ENCODE measurements around the gene SFN. TPM values are rescaled to one million over a fixed set of nuclear protein-coding genes. Genes with fewer than 3 reads are reported as not detected.

SFN gene
- total RNA-seq, 1 donor from 2014 or later: not detected

GRCh38 chr1:26888231-26888630 lies 25.3 kb downstream of the SFN start:
- Mint-ChIP-seq H3K9me3 (ENCODE audit: low read depth) (no peaks in the 10 kb centered on the region), H3K27me3 (ENCODE audit: low read depth) (no peaks in the 10 kb centered on the region), H3K4me1 (ENCODE audit: low read depth) (peaks cover 29% of the 10 kb centered on the region), H3K36me3 (ENCODE audit: low read depth) (peaks cover 40% of the 10 kb centered on the region), H3K27ac (ENCODE audit: unreplicated experiment) (no peak overlapping the region), H3K4me3 (ENCODE audit: unreplicated experiment) (peak overlapping the region; percentile 85)
- DNase-seq (ENCODE audit: low spot score): no peak
- TF ChIP-seq CTCF (IDR thresholded peaks at IDR 0.05): no peak

GRCh38 chr1:26889551-26890466 lies 26.9 kb downstream of the SFN start, which contains the start of gene GPN2:
Gene GPN2 (minus strand): TSS chr1:26890283. CDS start chr1:26890096, 187 bp downstream.
- peaks cover 29% of the 10 kb centered on the region for H3K4me1 Mint-ChIP-seq (ENCODE audit: low read depth)
- no peaks in the 10 kb centered on the region for H3K27me3 Mint-ChIP-seq (ENCODE audit: low read depth)
- TF ChIP-seq CTCF (IDR thresholded peaks at IDR 0.05): peak; percentile 12
- peaks cover 40% of the 10 kb centered on the region for H3K36me3 Mint-ChIP-seq (ENCODE audit: low read depth)
- H3K27ac Mint-ChIP-seq (ENCODE audit: unreplicated experiment): peak within 1 kb of the TSS; percentile 93
- peak; percentile 93 for DNase-seq (ENCODE audit: low spot score)
- H3K4me3 Mint-ChIP-seq (ENCODE audit: unreplicated experiment): peak within 1 kb of the TSS; percentile 85
- no peaks in the 10 kb centered on the region for H3K9me3 Mint-ChIP-seq (ENCODE audit: low read depth)

GRCh38 chr1:26890467-26890796 lies 27.5 kb downstream of the SFN start:
- no peaks in the 10 kb centered on the region for H3K27me3 Mint-ChIP-seq (ENCODE audit: low read depth)
- peaks cover 35% of the 10 kb centered on the region for H3K36me3 Mint-ChIP-seq (ENCODE audit: low read depth)
- peaks cover 29% of the 10 kb centered on the region for H3K4me1 Mint-ChIP-seq (ENCODE audit: low read depth)
- no peaks in the 10 kb centered on the region for H3K9me3 Mint-ChIP-seq (ENCODE audit: low read depth)
- DNase-seq (ENCODE audit: low spot score): no peak
- peak overlapping the region; percentile 93 for H3K27ac Mint-ChIP-seq (ENCODE audit: unreplicated experiment)
- H3K4me3 Mint-ChIP-seq (ENCODE audit: unreplicated experiment): peak overlapping the region; percentile 85
- peak; percentile 13 for TF ChIP-seq CTCF (IDR thresholded peaks at IDR 0.05)

- no peak overlapping the region for H3K4me3 Mint-ChIP-seq (ENCODE audit: unreplicated experiment)
- TF ChIP-seq CTCF (IDR thresholded peaks at IDR 0.05): no peak
Measured at GRCh38 chr1:26894263-26894662, 31.3 kb downstream of the SFN start.

GRCh38 chr1:26897351-26897750 lies 34.4 kb downstream of the SFN start:
- Mint-ChIP-seq H3K4me1 (ENCODE audit: low read depth) (peaks cover 21% of the 10 kb centered on the region), H3K27me3 (ENCODE audit: low read depth) (no peaks in the 10 kb centered on the region), H3K27ac (ENCODE audit: unreplicated experiment) (no peak overlapping the region), H3K9me3 (ENCODE audit: low read depth) (no peaks in the 10 kb centered on the region), H3K36me3 (ENCODE audit: low read depth) (peaks cover 19% of the 10 kb centered on the region), H3K4me3 (ENCODE audit: unreplicated experiment) (no peak overlapping the region)
- TF ChIP-seq CTCF (IDR thresholded peaks at IDR 0.05): no peak
- no peak for DNase-seq (ENCODE audit: low spot score)

More at GRCh38 chr1:26894263-26894662, 31.3 kb downstream of the SFN start:
- Mint-ChIP-seq H3K27ac (ENCODE audit: unreplicated experiment) (no peak overlapping the region), H3K27me3 (ENCODE audit: low read depth) (no peaks in the 10 kb centered on the region), H3K36me3 (ENCODE audit: low read depth) (peaks cover 22% of the 10 kb centered on the region), H3K9me3 (ENCODE audit: low read depth) (no peaks in the 10 kb centered on the region), H3K4me1 (ENCODE audit: low read depth) (peaks cover 21% of the 10 kb centered on the region)
- no peak for DNase-seq (ENCODE audit: low spot score)
